GM21528 (cell line): ENCODE results near the gene CYP3A7.
"Not testable (repeated sequence)": the region's sequence is repeated elsewhere in the genome, so short reads cannot be mapped to it uniquely, and the experiment has no call there.

Experiments used
- ATAC-seq: cut with Tn5 transposase; IDR thresholded peaks from one replicate; pipeline ENCODE4 v1.9.1; 2021; ENCODE audit warnings: mild to moderate bottlenecking, moderate library complexity; ENCODE audit not compliant: unreplicated experiment, low FRiP score

Gene CYP3A7

GRCh38 chr7:99734987-99735386 lies at the start of gene CYP3A7:
TSS of gene CYP3A7 (minus strand) at chr7:99735196. CDS start at chr7:99735093, 103 bp downstream.
- no peak for ATAC-seq

DNA sequence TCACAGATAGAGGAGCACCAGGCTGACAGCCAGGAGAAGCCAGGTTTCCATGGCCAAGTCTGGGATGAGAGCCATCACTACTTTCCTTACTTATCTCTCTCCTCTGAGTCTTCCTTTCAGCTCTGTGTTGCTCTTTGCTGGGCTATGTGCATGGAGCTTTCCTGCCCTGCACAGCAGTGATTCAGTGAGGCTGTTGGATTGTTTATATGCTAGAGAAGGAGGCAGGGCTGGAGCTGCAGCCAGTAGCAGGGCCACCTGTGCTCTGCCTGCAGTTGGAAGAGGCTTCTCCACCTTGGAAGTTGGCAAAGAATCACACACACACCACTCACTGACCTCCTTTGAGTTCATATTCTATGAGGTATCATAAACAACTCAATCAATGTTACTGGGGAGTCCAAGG lies 49.0 kb upstream of the CYP3A7 start, which contains the start of gene CYP3A4:
Gene CYP3A4, minus strand, starts transcription at position 178 of the 400 bp plus-strand sequence. Its CDS starts 103 bp downstream, at position 75.
- ATAC-seq = no peak

- ATAC-seq = no peak
These were observed 47.3 kb upstream of the CYP3A7 start for GRCh38 chr7:99782012-99782953.

- ATAC-seq = no peak
These were observed 45.6 kb upstream of the CYP3A7 start for GRCh38 chr7:99780588-99780987.

GRCh38 chr7:99779949-99780348 lies 45.0 kb upstream of the CYP3A7 start:
- ATAC-seq = no peak

DNA sequence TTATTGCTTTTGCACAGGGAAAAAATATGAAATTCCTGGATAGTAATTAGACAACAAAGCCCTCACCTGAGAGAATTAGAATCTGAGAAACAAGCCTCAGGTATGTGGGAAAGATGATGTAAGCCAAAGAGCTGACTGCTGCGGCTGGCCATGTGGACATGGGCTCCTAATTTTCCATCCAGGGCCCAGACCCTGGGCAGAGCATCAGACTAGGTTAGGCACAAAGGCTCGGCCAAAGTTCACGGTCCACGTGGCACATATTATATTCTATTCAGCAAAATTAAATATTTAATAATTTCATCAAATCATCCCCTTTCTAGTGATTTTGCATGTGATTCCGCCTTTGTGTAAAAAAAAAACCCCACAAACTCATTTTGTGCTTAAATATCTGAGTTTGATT lies 43.9 kb upstream of the CYP3A7 start:
- no peak for ATAC-seq

- ATAC-seq = not testable (repeated sequence)
These were observed 38.4 kb upstream of the CYP3A7 start for GRCh38 chr7:99773395-99773794.

GRCh38 chr7:99772565-99772964 lies 37.6 kb upstream of the CYP3A7 start:
- no peak for ATAC-seq

- not testable (repeated sequence) for ATAC-seq
These were observed 34.5 kb upstream of the CYP3A7 start for GRCh38 chr7:99769494-99769893.

DNA sequence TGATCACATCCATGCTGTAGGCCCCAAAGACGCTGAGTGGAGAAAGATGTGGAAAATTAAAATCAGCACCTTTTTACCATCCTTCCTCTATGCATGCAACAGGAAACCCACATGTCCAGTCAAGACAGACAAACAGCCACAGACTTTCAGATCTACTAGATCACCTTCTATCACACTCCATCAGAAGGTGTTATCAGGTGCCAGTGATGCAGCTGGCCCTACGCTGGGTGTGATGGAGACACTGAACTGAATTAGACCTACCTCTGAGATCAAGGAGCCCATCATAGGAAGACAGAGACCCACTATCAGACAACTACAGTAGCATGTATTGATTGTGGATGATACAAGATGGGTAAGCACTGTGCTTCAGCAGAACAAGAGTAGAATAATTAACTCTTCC lies 33.5 kb upstream of the CYP3A7 start:
- ATAC-seq = no peak

- ATAC-seq = peak; percentile 68
These were observed 32.7 kb upstream of the CYP3A7 start for GRCh38 chr7:99767662-99768061.

DNA sequence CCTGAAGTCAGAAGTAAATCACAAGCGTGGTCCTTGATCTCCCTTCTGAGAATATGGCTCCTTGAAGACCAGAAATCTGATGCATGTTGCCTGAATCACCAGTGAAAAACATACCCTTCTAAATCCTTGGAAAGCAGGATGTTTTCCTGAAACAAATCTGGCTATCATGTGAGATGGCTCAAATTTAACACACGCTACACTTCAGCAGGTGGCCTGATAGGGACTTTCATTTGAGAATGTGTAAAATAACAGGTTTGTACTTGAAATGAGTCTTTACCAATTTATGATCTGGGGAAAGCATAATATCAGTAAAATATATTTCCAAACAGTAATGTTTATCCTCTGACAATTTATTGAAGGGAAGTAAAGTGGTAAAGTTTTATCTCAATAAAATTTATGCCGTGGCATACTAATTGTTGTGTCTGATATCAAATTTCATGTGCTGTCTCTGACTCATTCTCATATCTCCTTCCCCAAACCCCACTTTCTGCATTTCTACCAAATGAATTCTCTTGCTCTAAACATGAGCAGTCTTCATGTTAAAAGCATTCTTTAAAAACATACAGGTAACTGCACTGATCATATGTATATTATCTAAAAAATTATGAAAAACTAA lies 31.6 kb upstream of the CYP3A7 start:
- no peak for ATAC-seq

GRCh38 chr7:99764478-99764877 lies 29.5 kb upstream of the CYP3A7 start:
- ATAC-seq = no peak

GRCh38 chr7:99762680-99763327 lies 27.8 kb upstream of the CYP3A7 start:
- no peak for ATAC-seq

- no peak for ATAC-seq
These were observed 20.1 kb upstream of the CYP3A7 start for GRCh38 chr7:99755085-99755484.

GRCh38 chr7:99752356-99752755 lies 17.4 kb upstream of the CYP3A7 start:
- ATAC-seq = no peak

DNA sequence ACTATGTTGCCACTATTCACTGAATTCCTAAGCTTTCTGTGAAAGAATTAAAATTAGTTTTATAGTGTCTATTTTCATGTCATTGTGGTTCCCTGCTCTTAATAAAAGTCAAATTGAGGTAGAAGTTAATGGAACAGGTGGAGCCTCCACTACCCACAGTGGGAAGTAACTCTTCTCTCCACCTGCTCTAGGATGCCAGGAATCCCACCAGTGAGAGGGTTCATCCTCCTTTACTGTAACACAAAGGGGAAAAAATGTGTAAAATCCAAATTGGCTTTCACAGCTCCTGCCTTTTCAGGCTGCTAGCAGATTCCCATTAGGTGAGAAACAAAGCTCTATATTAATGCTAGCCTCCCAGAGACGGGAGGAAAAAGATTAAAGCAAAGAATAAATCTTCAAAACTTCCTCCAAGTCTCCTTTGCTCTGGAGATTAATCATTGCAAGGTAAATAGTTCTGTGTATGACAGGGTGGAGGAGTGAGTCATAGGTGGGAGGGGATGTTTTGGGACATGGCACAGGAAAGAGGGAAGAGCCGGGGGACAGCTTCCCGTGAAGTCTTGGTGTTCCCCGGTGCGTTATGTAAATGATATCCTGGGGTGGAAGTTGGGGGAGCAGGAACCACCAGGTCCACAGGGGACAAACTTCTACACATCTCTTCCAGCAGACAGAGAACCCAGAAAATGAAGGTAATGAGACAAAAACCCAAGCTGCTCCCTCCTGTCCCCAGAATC lies 16.5 kb upstream of the CYP3A7 start:
- ATAC-seq = not testable (repeated sequence)

- no peak for ATAC-seq
These were observed 14.0 kb upstream of the CYP3A7 start for GRCh38 chr7:99748846-99749579.

- not testable (repeated sequence) for ATAC-seq
These were observed 11.9 kb upstream of the CYP3A7 start for GRCh38 chr7:99746915-99747314.

DNA sequence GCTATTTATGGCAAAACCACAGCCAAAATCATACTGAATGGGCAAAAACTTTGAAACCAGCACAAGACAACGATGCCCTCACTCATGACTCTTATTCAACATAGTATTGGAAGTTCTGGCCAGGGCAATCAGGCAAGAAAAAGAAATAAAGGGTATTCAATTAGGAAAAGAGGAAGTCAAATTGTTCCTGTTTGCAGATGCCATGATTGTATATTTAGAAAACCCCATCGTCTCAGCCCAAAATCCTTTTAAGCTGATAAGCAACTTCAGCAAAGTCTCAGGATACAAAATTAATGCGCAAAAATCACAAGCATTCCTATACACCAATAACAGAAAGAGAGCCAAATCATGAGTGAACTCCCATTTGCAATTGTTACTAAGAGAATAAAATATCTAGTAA lies 10.4 kb upstream of the CYP3A7 start:
- ATAC-seq = not testable (repeated sequence)
